GM12872 (cell line): ENCODE data around the gene HAGHL.

Source experiments
- CTCF ChIP-seq: IDR thresholded peaks from 3 replicates; pipeline ENCODE4 v1.5.1; 2011; ENCODE audit warnings: low read depth, mild to moderate bottlenecking, low read length, moderate library complexity; ENCODE audit not compliant: insufficient read depth

HAGHL gene

GRCh38 chr16:680967-681745 is 45.8 kb upstream of the HAGHL start:
- TF ChIP-seq CTCF, result no peak; the same call in 2 of the 3 replicates

- TF ChIP-seq CTCF, result no peak
Observed at GRCh38 chr16:681746-682427, 45.0 kb upstream of the HAGHL start.

GRCh38 chr16:682493-683395 is 44.2 kb upstream of the HAGHL start:
- no peak for TF ChIP-seq CTCF

- TF ChIP-seq CTCF, result no peak
Observed at GRCh38 chr16:683396-684070, 43.4 kb upstream of the HAGHL start.

GRCh38 chr16:684071-684794 is 42.7 kb upstream of the HAGHL start, which contains the start of gene JMJD8:
JMJD8 (minus strand) TSS chr16:684334; CDS start chr16:684319, 15 bp downstream.
- no peak for TF ChIP-seq CTCF

GRCh38 chr16:684961-685696 is 41.8 kb upstream of the HAGHL start:
- no peak for TF ChIP-seq CTCF
